Activated CD4-positive, alpha-beta T cell treated with anti-CD3 and anti-CD28 coated beads, Interleukin-2, amount 50 U/mL, for 4 hours (primary cell): ENCODE data around the gene IRF4.
"Not testable (repeated sequence)": the region's sequence is repeated elsewhere in the genome, so short reads cannot be mapped to it uniquely, and the experiment has no call there.

Experiments used
- DNase-seq, 2 experiments: peaks; one replicate each; pipeline ENCODE4 v3.0.0-alpha.2; 2020

Gene IRF4

DNA sequence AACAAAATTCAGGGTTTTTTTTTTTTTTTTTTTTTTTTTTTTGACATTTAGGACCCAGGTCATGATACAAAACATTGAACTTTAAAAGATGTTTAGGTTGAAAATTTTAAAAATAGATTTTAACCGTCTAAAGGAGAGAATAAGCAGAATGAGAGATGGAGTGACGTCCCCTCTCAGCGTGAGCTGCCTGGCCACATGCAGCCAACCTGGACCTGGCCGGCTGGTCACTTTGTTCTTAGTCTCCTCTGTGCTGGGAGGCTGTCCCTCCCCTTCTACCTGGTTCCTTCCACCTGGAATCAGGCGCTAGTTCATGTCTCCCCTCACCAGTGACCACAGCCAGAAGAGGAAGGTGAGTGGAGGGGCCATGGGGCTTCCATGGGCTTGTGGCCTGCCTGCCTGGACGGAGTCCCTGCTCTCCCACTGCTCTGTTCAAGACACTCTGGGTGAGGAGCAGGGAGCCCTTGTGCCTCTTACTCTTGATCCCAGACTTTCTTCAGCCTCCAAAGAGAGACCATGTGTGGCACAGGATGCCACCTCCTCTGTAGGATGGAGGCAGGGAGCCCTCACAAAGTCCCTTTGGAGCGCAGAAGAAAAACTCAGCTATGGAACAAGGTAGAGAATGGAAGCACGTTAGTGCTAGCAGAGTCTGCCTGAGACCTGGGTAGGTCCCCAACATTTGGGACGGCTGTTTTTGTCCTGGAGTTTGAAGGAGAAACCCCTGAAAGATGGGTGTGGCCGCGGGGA lies 31.7 kb downstream of the IRF4 start:
- DNase-seq: no peak

DNA sequence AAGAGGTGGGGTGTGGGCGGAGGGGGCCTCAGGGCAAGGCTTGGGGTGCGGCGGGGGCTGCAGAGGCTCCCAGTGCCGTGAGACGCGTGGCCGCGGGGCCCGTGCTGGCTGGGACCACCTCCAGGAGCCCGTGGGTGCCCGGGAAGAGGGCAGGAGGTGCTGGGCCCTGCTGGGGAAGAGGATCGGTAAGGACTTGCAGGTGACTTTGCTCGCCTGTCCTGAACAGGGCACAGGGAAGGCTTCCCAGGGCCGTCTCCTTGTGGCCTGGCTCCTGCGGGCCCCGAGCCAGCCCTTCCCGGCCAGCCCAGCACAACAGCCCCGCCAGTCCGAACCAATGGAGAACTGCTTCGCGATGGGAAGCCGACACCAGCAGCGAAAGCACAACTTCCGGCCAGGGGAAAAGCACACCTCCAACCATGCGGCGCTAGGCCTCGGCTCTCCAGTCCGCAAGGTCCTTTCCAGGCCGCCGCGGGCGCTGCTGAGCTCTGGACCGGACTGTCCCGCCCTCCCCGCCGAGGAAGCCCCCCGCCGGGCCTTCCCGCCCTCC lies 32.3 kb downstream of the IRF4 start:
- no peak for DNase-seq

DNA sequence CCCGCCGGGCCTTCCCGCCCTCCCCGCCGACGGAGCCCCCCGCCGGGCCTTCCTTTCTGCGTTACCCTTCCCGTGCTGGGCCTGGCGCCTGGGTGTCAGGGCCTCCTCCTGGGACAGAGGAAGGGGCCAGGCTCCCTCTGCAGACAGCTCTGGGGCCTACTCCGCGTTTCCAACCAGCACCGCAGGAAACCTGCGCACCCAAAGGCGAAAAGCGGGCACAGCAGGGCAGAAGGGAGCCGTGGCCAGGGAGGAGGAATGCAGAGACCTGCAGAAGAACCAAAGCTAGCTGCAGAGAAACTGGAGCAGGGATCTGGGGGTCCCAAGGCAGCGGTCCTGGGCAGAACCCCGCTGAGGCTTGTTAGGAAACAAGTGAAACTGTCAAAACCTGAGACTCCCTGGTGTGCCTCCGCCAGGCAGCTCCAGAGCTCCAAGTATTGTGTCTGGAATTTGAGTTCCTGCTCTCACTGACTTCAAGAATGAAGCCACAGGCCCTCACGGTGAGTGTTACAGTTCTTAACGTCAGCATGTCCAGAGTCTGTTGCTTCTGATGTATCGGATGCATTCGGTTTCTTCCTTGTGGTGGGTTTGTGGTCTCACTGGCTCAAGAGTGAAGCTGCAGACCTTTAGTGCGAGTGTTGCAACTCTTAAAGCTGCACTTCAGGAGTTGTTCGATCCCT lies 33.3 kb downstream of the IRF4 start:
- no peak for DNase-seq

DNA sequence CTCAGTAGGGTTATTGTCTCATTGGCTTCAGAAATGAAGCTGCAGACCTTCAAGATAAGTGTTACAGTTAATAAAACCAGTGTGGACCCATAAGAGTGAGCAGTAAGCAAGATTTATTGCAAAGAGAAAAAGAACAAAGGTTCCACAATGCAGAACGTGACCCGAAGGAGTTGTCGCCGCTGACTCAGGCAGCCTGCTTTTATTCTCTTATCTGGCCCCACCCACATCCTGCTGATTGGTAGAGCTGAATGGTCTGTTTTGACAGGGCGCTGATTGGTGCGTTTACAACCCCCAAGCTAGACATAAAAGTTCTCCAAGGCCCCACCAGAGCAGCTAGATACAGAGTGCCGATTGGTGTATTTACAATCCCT lies 33.9 kb downstream of the IRF4 start:
- not testable (repeated sequence) for DNase-seq

DNA sequence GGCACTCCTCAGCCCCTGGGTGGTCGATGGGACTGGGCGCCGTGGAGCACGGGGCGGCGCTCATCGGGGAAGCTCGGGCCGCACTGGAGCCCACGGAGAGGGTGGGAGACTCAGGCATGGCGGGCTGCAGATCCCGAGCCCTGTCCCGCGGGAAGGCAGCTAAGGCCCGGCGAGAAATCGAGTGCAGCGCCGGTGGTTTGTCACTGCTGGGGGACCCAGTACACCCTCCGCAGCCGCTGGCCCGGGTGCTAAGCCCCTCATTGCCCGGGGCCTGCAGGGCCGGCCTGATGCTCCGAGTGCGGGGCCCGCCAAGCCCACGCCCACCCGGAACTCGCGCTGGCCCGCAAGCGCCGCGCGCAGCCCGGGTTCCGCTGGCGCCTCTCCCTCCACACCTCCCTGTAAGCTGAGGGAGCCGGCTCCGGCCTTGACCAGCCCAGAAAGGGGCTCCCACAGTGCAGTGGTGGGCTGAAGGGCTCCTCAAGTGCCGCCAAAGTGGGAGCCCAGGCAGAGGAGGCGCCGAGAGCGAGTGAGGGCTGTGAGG lies 34.7 kb downstream of the IRF4 start:
- not testable (repeated sequence) for DNase-seq

DNA sequence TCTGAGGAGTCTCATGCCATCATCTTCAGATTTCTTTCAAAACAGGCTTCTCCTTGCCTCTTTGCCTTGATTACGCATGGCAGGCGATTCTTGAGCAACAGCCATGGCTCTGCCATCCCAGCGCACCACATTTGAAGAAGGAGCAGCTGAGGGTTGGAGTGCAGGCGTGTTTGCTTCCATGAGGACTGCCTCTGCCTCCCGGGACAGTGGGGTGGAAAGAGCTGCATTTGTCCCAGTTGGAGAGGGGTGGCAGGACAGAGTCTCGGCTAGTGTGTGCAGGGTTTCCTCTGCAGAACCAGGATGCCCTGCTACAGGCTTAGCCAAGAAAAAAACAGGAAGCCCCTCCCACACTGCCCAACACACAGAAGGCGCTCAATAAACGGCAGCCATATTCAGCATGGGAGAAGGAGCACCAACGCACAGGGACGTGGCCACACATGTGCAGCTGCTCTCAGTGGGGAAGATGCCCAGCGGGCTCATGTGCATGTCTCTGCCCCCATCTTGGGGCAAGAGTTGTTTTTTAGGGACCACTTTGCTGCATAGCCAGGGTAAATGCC lies 36.6 kb downstream of the IRF4 start:
- no peak for DNase-seq

DNA sequence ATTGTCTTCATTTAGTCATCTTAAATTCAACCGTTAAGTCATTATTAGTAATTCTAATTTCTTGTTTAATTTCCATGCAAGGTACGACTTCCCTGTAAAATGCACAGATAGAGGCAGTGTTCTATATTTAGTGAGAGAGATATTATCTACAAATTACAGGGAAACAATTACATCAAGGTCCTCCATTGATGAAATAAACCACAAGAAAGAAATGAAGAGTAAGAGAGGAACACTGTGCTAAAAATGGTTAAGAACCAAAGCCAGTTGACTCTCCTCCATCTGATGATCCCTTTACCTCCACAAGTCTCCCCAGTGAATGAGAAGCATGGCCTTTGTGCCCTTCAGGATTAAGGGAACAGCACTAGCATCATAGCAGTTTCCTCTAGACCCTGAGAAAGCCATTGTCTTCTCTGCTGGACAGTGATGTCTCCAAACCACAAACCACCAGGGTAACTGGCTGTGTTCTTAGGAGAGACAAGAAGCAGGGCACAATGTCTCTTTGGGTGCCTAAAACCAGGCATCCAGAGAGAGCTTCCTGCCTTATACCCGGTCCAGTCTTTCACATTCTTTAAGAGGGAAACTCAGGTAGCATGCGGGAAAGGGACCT lies 38.1 kb downstream of the IRF4 start:
- no peak for DNase-seq

DNA sequence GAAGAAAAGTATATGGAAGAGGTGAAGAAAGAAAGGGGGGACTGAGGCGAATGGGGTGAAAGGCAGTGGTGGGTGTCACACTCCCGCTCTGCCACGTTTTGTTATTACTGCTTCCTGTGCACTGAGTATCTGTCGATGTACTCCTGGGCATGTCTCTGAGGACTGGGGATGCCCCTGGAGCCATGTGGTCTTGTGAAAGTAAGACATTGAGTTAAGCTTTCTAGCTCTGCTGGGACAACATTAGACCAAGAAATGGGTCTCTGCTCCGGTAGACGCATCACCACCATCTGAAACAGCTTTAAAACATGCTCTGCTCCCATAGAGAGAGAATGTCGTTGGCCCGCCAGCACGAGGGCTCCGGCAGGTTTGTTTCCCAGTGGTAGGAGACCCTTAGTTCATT lies 40.0 kb downstream of the IRF4 start:
- DNase-seq: no peak

DNA sequence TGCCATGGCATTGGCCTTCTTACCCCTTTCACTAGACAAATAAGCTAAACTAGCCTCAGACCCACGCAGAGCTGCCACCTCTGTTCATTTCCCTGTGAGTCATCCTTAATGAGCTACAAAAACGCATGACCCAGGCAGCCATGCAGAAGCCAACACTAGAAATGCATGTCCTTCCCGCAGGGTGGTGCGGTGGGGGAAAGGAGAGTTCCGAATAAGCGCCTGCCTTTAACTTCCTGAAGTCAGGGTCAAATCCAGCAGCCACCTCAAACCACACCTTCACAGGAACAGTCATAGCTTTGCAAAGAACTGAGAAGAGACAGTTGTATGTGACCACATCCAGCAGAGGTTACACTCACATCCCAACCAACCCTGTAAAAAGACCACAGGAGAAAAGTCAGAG lies 40.4 kb downstream of the IRF4 start:
- DNase-seq: peak in 1 of 2 experiments; percentile 45

DNA sequence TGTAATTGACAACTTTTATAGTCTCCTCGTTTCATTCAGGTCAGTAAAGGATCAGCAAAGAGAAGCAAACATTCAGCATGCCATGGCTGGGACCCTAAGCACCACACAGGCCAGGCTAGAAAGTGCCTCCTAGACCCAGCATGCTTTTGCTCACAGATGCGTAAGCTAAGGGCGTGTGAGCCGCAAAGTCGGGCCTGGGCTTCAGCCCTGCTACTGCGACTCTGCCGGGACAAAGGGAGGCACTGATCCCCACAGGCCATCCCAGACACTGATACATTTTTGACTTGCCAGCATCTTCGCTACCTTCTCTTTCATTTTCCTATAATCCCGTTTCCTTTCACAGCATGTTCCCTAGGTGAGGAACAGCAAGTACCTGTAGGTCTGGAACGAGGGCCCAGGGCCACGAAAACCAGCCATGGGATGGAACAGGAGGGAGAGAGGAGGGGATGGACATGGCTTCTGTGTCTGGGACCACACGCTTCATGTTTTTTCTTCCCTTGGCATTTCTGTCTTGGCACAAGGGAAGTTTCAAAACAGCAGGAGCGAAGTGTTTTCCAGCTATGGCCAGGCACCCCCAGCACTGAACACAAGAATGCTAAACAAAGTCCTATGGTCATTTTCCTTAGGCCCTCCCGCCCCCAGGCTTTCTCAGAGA lies 42.6 kb downstream of the IRF4 start:
- no peak for DNase-seq

DNA sequence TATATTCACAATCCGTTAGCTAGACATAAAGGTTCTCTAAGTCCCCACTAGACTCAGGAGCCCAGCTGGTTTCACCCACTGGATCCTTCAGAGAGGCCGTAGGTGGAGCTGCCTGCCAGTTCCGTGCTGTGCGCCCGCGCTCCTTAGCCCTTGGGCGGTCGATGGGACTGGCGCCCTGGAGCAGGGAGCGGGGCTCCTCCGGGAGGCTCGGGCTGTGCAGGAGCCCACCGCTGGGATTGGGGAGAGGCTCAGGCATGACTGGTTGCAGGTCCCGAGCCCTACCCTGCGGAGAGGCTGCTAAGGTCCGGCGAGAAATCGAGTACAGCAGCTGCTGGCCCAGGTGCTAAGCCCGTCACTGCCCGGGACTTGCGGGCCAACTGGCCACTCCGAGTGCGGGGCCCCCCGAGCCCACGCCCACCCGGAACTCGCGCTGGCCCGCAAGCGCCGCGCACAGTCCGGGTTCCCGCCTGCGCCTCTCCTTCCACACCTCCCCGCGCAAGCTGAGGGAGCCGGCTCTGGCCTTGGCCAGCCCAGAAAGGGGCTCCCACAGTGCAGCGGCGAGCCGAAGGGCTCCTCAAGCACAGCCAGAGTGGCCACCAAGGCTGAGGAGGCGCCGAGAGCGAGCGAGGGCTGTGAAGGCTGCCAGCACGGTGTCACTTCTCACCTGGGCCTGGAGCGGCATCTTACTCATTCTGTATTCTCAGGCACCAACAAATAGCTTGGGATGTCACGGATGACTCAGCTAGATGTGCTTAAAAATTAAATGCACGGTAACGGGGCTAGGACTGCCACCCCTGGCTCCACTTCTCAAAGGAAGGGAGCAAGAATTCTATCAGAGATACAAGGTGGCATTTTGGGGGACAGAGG lies 44.1 kb downstream of the IRF4 start:
- DNase-seq: no peak

DNA sequence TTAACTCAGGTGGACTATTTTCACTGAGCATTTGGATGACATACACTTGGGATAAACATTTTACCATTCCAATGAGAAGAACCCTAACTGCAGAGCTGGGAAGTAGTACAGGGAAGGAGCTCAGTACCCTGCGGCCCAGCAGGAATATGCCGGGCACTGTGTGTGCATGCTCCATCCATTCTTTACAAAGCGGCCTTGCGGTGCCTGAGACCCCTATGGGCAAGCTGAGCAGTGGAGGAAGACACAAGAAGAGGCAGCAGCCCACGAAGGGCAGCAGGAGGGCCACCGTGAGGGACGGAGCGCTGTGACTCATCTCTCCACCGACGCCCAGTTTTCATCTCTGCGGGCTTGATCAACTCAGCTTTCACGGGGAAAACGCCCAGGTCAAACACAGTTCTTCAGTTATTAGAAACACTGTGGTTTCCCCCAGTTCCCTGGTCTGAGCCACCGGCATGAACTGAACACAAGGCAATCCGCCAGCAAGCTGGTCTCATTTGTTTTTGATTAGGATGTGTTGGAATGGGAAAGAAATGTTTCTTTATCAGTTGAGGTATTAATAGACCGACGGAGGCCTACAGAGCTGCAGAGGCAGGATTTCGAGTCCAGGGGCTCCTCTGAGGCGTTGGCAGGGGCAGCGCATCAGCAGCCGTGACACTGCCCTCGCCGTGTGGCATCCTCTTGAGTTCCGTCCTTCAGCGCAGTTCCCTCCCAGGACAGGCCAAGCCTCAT lies 44.9 kb downstream of the IRF4 start:
- DNase-seq: no peak

DNA sequence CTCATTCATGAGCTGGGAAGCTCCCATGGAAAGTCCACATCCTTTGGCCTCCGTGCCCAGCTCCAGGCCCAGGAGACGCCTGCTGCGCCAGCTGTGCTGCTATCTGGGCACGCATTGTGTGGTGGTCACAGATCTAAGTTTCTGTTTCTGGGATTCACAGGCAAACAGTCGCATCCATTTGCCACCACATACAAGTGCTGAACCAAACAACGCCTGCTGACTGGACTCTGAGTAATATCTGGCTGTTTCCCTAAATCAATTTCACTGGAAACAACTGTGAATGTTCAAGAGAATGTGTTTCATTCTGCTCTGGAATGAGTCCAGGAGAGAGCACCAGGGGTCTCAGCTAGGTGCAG lies 45.5 kb downstream of the IRF4 start:
- DNase-seq: no peak

DNA sequence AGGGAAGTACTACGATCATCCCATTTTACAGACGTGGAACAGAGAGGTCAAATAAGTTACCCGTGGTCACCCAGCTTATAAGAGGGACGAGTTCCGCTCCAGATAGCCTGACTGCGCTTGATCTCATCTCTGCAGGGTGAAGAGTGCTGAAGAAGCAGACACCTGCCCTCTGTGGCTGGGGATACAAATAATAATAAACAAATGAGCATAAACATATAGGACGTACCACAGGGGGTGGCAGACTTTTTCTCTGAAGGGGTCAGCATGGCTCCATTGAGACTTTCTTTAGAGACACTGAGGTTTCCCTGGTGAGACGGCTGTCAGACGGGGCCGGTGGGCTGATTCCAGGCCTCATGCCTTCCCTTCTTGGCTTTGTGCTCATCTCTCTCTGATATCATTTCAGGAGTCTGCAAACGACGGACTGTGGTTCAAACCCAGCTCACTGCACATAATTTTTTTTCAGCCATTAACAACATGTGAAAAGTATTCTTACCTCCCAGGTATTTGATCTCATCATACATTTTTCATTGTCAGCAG lies 47.1 kb downstream of the IRF4 start:
- no peak for DNase-seq

DNA sequence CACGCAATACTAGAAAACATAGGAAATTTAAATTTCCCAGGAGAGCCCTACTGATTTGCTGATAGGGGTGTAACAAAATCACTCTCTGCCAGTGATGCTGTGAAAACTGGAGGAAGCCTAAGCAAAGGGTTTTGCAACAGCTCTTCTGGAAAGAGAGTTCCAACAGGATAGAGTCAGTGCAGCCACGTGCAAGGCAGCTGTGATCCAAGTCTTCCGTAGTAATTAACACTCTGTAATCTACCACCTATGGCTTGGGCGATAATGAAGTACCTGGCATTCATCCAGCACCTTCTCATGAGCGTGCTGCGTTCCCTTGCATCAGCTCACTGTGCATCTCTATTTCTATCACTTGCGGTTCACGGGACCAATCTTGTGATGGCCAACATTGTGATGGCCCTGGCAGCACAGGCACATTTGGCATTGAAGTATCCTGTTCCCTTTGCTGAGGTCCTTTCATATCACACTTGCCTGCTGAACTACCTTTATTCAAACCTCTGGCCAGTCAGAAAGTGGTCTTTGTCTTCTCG lies 48.2 kb downstream of the IRF4 start:
- DNase-seq: no peak

DNA sequence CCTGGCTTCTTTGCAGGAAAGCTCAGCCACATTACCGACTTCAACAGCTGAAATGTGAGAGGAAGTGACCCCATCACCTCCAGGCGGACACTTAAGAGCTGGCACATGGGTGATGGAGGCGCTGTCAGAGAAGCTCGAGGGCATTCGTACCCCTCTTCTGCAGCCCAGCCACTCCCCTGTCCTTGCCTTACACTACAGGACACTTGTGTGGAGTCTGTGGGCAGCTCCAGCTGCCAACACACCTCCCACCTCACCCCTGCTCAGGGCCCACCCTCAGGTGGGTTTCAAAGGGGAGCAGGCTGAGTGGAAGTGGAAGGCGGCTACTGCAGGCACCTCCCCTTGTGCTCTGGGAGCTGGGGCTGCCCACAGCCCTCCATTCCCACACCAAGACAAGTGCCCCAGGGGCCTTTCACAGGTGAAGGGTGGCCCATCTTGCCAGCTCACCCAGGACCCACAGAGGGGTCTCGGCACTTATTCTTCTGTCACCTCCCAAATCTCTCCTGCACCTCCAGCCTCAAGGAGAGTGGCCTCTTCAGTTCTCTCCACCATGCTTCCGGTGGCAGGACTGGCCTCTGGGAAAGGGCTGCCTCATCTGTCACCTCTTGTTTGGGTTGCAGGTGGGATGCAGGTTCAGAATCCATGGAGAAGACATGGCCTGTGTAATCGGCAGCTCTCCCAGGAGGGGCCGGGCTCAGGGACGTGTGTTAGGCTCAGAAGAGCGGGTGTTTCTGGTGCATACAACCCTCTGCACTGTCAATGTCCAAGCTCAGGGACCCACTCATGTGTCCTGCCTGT lies 49.8 kb downstream of the IRF4 start:
- no peak for DNase-seq

DNA sequence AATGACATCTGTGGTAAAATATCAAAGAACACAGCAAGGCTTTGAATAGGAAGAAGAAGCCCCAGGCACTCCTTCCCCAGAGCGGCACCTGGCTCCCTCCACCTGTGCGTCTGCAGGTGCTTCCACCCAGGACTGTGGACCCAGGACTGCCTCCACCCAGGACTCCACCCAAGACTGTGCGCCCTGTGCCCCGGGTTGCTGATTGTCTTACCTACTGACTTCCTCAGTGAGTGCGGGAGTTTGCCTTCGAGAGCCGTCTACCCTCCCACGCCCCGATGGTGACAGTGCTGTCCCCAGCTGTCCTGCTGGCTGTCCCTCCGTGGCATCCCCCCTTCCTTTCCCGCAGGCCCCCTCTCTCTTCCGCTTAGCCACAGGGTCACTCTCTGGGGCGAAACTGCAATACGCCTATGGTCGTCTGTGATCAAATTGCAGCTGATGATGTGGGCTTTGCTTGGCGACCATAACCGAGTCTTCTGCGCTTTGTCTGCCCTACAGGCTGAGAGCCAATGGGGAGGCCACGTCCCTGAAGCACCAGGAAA lies 52.1 kb downstream of the IRF4 start:
- no peak for DNase-seq

DNA sequence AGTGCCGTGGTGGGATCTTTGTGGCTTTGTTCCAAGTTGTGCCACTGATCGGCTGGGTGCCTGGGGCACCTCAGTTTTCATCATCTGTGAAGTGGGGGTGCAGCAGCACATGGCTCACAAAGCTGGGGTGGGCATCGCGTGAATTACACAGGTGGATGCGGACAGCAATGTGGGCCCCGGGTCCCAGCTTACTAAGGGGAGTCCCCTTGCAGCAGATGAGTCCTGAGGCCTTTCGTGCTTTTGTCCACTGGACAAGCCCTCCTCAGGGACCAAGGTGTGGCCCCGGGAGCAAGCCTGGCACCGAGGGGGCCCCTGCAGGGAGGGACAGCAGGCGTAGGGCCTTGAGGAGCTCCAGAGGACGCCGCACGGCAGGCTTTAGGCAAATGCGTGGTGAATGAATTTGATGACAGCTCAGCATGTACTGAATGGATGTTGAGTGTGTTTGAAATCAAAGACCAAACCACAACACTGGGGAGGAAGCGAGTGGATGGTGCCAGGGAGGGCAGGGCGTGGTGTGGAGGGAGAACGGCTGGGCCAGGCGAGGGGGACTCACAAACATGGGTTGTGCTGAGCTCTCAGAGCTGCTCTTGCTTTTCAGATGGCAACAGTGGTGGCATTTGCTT lies 53.2 kb downstream of the IRF4 start:
- DNase-seq: peak; percentile 56 to 61
